Suprapubic skin (tissue), 4 donors: Measurements from ENCODE around the gene CIITA. TPM values are rescaled to one million over a fixed set of nuclear protein-coding genes. Genes with fewer than 3 reads are reported as not detected.

ENCODE experiments used
- DNase-seq, 2 donors: peaks; one replicate each; pipeline ENCODE4 v3.0.0-alpha.2; 2019; ENCODE audit warnings: low spot score in 2 of 2
- H3K27ac ChIP-seq: fragments of 200-600 bp; sonication (generic); one replicate; pipeline ENCODE4 v1.5.1; 2019
- H3K27me3 ChIP-seq: fragments of 200-600 bp; sonication (generic); one replicate; pipeline ENCODE4 v1.5.1; 2019
- H3K36me3 ChIP-seq: fragments of 200-600 bp; sonication (generic); one replicate; pipeline ENCODE4 v1.5.1; 2019
- H3K4me1 ChIP-seq: fragments of 200-600 bp; sonication (generic); one replicate; pipeline ENCODE4 v1.5.1; 2019
- H3K4me3 ChIP-seq: fragments of 200-600 bp; sonication (generic); one replicate; pipeline ENCODE4 v1.5.1; 2019; ENCODE audit warnings: mild to moderate bottlenecking
- H3K9me3 ChIP-seq: fragments of 200-600 bp; sonication (generic); one replicate; pipeline ENCODE4 v1.5.1; 2019
- EP300 ChIP-seq: sonication (generic); formaldehyde crosslinking; IDR thresholded peaks from one replicate; pipeline ENCODE4 v1.6.1; 2017; ENCODE audit warnings: antibody characterized with exemption
- POLR2A ChIP-seq, 2 donors: fragments of 450-650 bp; IDR thresholded peaks; one replicate each; pipeline ENCODE4 v1.6.1; 2017; ENCODE audit warnings: antibody characterized with exemption in 2 of 2, mild to moderate bottlenecking in 2 of 2, moderate library complexity in 2 of 2
- POLR2AphosphoS5 ChIP-seq, 3 donors: sonication (generic); formaldehyde crosslinking; IDR thresholded peaks; one replicate each; pipeline ENCODE4 v1.6.1; 2017; ENCODE audit warnings: antibody characterized with exemption in 3 of 3
- WGBS: methylation state at CpG from one replicate; pipeline ENCODE4 v1.1.5; 2018; 5-methylcytosine and 5-hydroxymethylcytosine counted together
- total RNA-seq, 4 donors: library from RNA; depleted of rRNA; stranded (reverse); fragments of >200 nt; gene quantifications; one replicate each; pipeline ENCODE4 v1.1.0, GENCODE V29; 2016
- TF ChIP-seq, protein P1 (sequence below), 2 donors: fragments of 200-600 bp in 1 of 2; fragments of 450-650 bp in 1 of 2; sonication (generic) in 1 of 2; IDR thresholded peaks; one replicate each; pipeline ENCODE4 v1.5.1; 2016 to 2019; ENCODE audit warnings: antibody characterized with exemption in 2 of 2, mild to moderate bottlenecking in 1 of 2, moderate library complexity in 1 of 2

CIITA gene
- total RNA-seq, 4 donors from 2014 or later: 9.7 to 35.2 (median 18.5) TPM

DNA sequence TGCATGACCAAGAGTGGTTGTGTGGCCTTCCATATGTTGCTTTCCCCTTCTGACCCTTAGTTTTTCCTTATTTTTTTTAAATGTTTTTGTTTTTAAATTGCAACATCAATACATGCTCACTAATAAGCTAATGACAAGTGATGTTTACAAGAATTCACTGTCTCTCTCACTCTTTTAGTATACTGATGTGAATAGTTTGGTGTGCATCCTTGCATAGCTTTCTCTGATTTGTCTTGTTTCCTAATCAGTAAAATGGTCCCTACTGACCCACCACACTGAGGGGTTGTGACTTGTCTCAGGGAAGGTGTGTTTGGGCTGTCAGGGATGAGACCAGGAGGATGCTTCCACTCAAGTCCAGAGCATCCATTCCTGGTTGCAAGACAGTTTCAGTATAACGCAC lies 26.0 kb downstream of the CIITA start:
- H3K27ac ChIP-seq: no peak overlapping the region
- H3K4me3 ChIP-seq: no peak overlapping the region
- WGBS: 95% methylated on average over 1 of the region's 1 CpG
- H3K4me1 ChIP-seq: no peaks in the 10 kb centered on the region
- TF ChIP-seq POLR2AphosphoS5 (IDR thresholded peaks at IDR 0.05) (no peak), POLR2A (IDR thresholded peaks at IDR 0.05) (no peak), EP300 (no peak)
- TF ChIP-seq, protein P1, sequence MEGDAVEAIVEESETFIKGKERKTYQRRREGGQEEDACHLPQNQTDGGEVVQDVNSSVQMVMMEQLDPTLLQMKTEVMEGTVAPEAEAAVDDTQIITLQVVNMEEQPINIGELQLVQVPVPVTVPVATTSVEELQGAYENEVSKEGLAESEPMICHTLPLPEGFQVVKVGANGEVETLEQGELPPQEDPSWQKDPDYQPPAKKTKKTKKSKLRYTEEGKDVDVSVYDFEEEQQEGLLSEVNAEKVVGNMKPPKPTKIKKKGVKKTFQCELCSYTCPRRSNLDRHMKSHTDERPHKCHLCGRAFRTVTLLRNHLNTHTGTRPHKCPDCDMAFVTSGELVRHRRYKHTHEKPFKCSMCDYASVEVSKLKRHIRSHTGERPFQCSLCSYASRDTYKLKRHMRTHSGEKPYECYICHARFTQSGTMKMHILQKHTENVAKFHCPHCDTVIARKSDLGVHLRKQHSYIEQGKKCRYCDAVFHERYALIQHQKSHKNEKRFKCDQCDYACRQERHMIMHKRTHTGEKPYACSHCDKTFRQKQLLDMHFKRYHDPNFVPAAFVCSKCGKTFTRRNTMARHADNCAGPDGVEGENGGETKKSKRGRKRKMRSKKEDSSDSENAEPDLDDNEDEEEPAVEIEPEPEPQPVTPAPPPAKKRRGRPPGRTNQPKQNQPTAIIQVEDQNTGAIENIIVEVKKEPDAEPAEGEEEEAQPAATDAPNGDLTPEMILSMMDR (IDR thresholded peaks at IDR 0.05): no peak
- H3K27me3 ChIP-seq: no peaks in the 10 kb centered on the region
- H3K9me3 ChIP-seq: peaks cover 6% of the 10 kb centered on the region
- H3K36me3 ChIP-seq: peaks cover 19% of the 10 kb centered on the region
- no peak for DNase-seq

DNA sequence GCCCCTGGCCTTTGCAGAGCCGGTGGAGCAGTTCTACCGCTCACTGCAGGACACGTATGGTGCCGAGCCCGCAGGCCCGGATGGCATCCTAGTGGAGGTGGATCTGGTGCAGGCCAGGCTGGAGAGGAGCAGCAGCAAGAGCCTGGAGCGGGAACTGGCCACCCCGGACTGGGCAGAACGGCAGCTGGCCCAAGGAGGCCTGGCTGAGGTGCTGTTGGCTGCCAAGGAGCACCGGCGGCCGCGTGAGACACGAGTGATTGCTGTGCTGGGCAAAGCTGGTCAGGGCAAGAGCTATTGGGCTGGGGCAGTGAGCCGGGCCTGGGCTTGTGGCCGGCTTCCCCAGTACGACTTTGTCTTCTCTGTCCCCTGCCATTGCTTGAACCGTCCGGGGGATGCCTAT lies 29.5 kb downstream of the CIITA start:
- no peaks in the 10 kb centered on the region for H3K4me1 ChIP-seq
- H3K27ac ChIP-seq: no peak overlapping the region
- H3K36me3 ChIP-seq: peaks cover 16% of the 10 kb centered on the region
- 81% methylated on average over 3 of the region's 19 CpGs for WGBS
- no peak for DNase-seq
- H3K9me3 ChIP-seq: peaks cover 6% of the 10 kb centered on the region
- TF ChIP-seq, protein P1 (IDR thresholded peaks at IDR 0.05): no peak
- TF ChIP-seq EP300 (no peak), POLR2A (IDR thresholded peaks at IDR 0.05) (no peak), POLR2AphosphoS5 (IDR thresholded peaks at IDR 0.05) (no peak)
- H3K27me3 ChIP-seq: no peaks in the 10 kb centered on the region
- no peak overlapping the region for H3K4me3 ChIP-seq

DNA sequence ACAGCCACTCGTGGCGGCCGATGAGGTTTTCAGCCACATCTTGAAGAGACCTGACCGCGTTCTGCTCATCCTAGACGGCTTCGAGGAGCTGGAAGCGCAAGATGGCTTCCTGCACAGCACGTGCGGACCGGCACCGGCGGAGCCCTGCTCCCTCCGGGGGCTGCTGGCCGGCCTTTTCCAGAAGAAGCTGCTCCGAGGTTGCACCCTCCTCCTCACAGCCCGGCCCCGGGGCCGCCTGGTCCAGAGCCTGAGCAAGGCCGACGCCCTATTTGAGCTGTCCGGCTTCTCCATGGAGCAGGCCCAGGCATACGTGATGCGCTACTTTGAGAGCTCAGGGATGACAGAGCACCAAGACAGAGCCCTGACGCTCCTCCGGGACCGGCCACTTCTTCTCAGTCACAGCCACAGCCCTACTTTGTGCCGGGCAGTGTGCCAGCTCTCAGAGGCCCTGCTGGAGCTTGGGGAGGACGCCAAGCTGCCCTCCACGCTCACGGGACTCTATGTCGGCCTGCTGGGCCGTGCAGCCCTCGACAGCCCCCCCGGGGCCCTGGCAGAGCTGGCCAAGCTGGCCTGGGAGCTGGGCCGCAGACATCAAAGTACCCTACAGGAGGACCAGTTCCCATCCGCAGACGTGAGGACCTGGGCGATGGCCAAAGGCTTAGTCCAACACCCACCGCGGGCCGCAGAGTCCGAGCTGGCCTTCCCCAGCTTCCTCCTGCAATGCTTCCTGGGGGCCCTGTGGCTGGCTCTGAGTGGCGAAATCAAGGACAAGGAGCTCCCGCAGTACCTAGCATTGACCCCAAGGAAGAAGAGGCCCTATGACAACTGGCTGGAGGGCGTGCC lies 30.1 kb downstream of the CIITA start:
- 95% methylated on average over 25 of the region's 46 CpGs for WGBS
- no peak overlapping the region for H3K27ac ChIP-seq
- H3K36me3 ChIP-seq: peaks cover 16% of the 10 kb centered on the region
- TF ChIP-seq, protein P1 (IDR thresholded peaks at IDR 0.05): no peak
- no peak for TF ChIP-seq POLR2A (IDR thresholded peaks at IDR 0.05)
- TF ChIP-seq POLR2AphosphoS5 (IDR thresholded peaks at IDR 0.05): no peak
- no peak for TF ChIP-seq EP300
- no peak overlapping the region for H3K4me3 ChIP-seq
- no peaks in the 10 kb centered on the region for H3K4me1 ChIP-seq
- no peak for DNase-seq
- H3K9me3 ChIP-seq: peaks cover 6% of the 10 kb centered on the region
- no peaks in the 10 kb centered on the region for H3K27me3 ChIP-seq

DNA sequence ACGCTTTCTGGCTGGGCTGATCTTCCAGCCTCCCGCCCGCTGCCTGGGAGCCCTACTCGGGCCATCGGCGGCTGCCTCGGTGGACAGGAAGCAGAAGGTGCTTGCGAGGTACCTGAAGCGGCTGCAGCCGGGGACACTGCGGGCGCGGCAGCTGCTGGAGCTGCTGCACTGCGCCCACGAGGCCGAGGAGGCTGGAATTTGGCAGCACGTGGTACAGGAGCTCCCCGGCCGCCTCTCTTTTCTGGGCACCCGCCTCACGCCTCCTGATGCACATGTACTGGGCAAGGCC lies 30.7 kb downstream of the CIITA start:
- TF ChIP-seq POLR2A (IDR thresholded peaks at IDR 0.05) (no peak), POLR2AphosphoS5 (IDR thresholded peaks at IDR 0.05) (no peak), EP300 (no peak)
- TF ChIP-seq, protein P1 (IDR thresholded peaks at IDR 0.05): no peak
- WGBS: 94% methylated on average over 13 of the region's 21 CpGs
- no peak for DNase-seq
- peaks cover 2% of the 10 kb centered on the region for H3K9me3 ChIP-seq
- peaks cover 16% of the 10 kb centered on the region for H3K36me3 ChIP-seq
- no peaks in the 10 kb centered on the region for H3K27me3 ChIP-seq
- no peaks in the 10 kb centered on the region for H3K4me1 ChIP-seq
- no peak overlapping the region for H3K4me3 ChIP-seq
- no peak overlapping the region for H3K27ac ChIP-seq

DNA sequence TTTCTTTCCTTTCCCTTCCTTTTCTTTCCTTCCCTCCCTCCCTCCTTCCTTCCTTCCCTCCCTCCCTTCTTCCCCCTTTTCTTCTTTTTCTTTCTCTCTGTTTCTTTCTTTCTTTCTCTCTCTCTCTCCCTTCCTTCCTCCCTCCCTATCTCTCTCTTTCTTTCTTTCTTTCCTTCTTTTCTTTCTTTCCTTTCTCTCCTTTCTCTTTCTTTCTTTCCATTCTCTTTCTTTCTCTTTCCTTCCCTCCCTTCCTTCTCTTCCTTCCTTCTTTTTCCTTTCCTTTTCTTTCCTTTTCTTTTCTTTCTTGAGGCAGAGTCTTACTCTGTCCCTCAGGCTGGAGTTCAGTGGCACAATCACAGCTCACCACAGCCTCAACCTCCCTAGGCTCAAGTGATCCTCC lies 34.3 kb downstream of the CIITA start:
- Histone ChIP-seq H3K27ac (no peak overlapping the region), H3K27me3 (no peaks in the 10 kb centered on the region), H3K4me3 (no peak overlapping the region), H3K36me3 (peaks cover 16% of the 10 kb centered on the region), H3K9me3 (no peaks in the 10 kb centered on the region), H3K4me1 (no peaks in the 10 kb centered on the region)
- no peak for DNase-seq
- no peak for TF ChIP-seq EP300
- TF ChIP-seq, protein P1 (IDR thresholded peaks at IDR 0.05): no peak
- TF ChIP-seq POLR2AphosphoS5 (IDR thresholded peaks at IDR 0.05): no peak
